Ovary (tissue), 3 donors: Measurements from ENCODE around the gene SMYD2.

Source experiments
- POLR2A ChIP-seq: fragments of 450-650 bp; IDR thresholded peaks from one replicate; pipeline ENCODE4 v1.6.1; 2017; ENCODE audit warnings: antibody characterized with exemption, mild to moderate bottlenecking, moderate library complexity
- TF ChIP-seq, protein P1 (sequence below), 3 donors: fragments of 450-650 bp in 2 of 3; fragments of 200-600 bp in 1 of 3; IDR thresholded peaks; one replicate each; pipeline versions ENCODE4 v1.5.1 to v1.8.0; 2016 to 2022; ENCODE audit warnings: antibody characterized with exemption in 3 of 3, mild to moderate bottlenecking in 1 of 3
- donor health status: DM: no; HTN: no; CAD: no.

DNA sequence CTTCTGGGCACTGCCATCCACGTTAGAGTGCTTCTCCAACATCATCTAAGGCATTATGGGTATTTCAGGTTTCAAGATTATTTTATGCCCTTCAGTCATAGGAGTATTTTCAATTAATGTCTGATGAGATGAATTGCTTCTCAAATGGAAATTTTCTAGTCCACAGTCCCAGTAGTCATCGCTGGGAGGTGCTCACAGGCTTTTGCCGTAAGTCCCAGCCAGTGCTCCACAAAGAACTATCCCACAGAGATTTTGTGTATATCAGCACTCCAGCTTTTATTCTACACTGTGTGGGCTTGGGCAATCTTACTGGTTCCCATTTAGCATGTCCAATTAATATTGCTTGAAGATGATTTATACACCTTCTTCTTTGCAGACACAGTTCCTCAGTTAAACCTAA, 61.0 kb downstream of the SMYD2 start:
- no peak for TF ChIP-seq POLR2A
- TF ChIP-seq, protein P1, sequence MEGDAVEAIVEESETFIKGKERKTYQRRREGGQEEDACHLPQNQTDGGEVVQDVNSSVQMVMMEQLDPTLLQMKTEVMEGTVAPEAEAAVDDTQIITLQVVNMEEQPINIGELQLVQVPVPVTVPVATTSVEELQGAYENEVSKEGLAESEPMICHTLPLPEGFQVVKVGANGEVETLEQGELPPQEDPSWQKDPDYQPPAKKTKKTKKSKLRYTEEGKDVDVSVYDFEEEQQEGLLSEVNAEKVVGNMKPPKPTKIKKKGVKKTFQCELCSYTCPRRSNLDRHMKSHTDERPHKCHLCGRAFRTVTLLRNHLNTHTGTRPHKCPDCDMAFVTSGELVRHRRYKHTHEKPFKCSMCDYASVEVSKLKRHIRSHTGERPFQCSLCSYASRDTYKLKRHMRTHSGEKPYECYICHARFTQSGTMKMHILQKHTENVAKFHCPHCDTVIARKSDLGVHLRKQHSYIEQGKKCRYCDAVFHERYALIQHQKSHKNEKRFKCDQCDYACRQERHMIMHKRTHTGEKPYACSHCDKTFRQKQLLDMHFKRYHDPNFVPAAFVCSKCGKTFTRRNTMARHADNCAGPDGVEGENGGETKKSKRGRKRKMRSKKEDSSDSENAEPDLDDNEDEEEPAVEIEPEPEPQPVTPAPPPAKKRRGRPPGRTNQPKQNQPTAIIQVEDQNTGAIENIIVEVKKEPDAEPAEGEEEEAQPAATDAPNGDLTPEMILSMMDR (IDR thresholded peaks at IDR 0.05), result no peak
